Stimulated activated CD8-positive, alpha-beta memory T cell treated with anti-CD3 and anti-CD28 coated beads, Interleukin-7, amount 100 ng/mL, for 1 hour (primary cell): ENCODE measurements around the gene TIAM2.
"Not testable (repeated sequence)": the region's sequence is repeated elsewhere in the genome, so short reads cannot be mapped to it uniquely, and the experiment has no call there.

Experiments
- DNase-seq, 2 donors: peaks; one replicate each; pipeline ENCODE4 v3.0.0-alpha.2; 2020; ENCODE audit warnings: low read depth in 2 of 2

TIAM2 gene

DNA sequence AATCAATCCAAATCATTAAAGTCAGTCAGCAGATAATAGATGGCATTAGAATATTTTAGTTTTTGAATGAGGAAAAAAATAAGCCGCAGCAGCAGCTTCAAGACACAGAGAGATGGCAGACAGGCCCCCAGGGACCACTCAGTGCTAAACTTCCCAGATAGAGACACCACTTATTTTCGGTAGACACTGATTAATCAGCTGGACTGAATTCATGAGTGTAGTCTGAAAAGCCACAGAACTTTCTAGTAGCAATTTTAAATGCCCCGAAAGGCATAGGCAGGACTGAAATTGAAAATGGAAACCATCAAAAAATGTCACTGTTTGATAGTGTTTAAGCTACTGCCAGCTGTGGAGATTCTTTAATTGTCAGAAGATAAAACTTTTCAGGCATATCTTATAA, 265.6 kb downstream of the TIAM2 start:
- no peak for DNase-seq

DNA sequence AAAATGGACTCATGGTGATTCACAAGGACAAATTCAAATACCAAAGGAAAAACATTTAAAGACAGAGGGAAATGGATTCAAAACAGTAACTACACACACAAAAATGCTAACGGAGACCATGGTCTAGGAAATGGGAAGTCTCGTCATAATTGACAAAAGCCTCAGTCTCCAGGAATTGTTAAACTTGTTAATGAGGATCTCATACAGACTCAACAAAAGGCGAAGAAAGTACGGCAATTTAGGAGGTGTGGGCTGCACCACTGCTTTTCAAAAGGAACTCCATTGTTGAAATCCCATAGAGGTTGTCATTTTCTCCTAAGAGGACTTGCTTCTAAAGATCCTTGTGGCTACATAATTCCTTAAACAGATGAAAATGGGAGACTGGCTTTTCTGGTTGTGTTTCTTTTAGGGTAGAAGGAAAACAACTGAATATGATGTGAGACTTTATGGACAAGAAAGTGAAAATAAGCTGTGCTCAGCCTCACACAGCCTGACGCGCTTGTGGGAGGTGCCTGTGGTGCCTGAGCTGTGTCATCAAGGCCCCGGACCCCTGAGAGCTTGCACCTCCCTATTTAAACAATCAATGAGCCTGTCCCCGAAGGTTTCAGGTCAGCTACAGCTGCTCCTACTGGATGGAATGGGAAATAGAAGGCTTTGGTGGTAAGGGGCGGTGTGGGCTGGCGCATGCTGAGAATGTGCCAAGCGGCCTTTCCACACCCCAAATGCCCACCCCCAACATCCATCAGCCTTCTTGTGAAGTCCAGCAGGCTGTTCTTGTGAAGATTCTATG, 266.2 kb downstream of the TIAM2 start:
- DNase-seq = no peak

DNA sequence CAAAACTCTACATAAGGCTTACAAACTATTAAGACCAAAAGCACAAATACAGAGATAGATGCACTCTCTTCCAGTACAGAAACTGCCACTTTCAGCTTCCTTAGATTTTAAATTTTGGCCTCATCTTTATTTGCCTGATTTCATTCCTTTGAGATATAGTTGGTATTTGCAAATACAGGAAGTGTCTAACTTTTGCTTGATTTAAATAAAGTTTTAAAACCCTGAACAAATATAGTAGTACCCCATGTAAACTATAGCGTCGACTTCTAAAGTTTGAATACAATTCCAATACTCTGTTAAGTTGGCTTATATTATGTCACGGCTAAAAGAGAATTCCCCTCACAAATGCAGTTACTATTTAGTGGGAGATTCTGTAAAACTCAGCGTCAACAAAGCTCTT, 267.5 kb downstream of the TIAM2 start:
- DNase-seq = no peak

DNA sequence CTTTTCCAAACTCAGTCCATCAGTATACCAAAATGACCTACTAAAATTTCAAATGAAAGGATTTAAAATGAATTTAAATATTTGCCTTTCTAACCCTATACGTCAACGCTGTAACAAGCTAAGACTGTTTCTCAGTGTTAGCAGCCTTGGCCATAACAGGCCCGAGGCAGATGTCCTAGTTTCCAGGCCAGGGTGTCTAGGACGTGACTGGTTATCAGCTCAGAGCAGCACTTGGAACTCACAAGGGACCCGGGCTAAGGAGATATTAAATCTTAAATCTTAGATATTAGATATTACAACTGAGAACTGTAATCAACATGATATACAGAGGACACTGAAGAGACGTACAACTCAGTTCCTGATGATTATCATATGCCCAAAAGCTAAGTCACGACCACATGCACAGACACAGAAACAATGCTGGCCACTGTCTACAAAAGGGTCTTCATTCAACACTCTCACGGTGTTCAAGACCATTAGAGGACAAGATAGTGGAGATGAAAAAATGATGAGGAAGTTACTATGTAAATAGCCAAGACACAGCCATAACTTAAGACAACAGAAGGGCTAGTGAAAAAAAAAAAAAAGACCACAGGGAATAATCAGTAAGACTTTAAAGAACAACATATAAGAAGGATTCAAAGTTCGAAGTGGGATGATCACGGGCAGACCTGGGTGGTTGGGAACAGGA, 268.4 kb downstream of the TIAM2 start, which contains the start of gene CLDN20:
CLDN20 (plus strand) TSS at position 641 of the 691 bp plus-strand sequence. CDS start 11,707 bp downstream, outside the sequence.
- no peak for DNase-seq

DNA sequence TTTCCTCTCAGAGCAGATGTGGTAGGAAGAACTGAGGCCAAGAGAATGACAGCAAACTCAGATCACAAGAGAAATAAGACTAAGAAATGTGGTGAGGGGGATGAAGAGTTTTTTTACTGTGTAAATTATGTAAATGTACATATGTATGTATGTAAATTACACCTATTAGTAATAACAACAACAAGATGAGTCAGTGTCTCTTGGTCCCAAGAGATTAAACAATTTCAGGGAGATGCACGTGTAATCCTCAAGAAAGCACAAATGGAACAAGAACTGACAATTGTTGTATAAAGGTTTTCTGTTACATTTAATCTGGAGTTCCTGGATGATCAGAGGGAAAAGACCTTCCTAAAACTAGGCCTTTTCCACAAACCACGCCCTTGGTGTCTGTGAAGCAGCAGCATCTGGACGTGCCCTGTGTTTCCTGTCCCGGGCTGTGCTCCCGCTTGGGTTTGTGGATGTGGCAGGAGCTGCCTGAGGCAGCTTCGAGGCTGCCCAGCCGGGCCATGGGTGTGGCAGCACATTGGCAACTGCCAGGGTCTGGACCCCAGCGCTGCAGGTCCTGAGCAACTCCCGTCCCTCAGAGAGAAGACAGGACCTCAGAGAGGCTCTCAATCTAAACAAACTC, 269.7 kb downstream of the TIAM2 start:
- DNase-seq = no peak

DNA sequence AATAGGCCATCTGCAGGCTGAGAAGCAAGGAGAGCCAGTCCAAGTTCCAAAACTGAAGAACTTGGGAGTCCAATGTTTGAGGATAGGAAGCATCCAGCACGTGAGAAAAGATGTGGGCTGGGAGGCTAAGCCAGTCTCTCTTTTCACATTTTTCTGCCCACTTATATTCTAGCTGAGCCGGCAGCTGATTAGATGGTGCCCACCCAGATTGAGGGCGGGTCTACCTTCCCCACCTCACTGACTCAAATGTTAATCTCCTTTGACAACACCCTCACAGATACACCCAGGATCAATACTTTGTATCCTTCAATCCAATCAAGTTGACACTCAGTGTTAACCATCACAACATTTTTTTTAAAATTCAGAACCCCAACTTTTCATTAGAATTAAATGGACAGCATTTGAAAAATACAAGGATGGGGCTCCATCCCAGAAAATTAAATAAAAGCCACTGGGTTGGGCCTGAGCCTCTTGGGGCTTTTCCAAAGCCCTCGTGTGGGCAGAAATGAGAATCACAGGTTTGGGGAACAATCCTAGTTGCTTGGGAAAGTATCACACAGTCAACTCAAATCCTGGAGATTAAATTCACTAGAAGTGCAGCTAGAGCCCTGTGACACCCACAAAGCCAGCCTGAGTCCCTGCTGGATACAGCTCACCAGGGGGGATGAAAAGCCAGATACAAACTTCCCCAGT, 270.9 kb downstream of the TIAM2 start:
- DNase-seq = no peak

DNA sequence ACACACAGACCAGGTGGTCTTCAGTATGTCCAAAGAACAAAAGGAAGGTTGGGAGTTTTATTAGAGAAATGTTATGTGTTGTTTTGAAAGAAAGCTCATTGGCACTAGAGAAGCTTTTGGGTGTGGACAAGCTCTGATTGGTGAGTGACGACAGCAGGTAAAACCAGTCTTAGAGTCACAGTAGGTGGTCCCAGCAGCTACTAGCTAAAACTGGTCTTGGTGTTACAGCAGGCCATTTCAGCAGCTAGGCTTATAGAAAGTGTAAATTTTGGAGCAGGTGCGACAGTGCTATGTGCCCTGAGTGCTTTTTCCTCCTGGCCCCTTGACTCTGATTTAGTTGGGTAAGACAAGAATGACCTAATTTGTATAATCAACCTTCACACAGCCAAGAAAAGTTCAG, 272.3 kb downstream of the TIAM2 start:
- no peak for DNase-seq

DNA sequence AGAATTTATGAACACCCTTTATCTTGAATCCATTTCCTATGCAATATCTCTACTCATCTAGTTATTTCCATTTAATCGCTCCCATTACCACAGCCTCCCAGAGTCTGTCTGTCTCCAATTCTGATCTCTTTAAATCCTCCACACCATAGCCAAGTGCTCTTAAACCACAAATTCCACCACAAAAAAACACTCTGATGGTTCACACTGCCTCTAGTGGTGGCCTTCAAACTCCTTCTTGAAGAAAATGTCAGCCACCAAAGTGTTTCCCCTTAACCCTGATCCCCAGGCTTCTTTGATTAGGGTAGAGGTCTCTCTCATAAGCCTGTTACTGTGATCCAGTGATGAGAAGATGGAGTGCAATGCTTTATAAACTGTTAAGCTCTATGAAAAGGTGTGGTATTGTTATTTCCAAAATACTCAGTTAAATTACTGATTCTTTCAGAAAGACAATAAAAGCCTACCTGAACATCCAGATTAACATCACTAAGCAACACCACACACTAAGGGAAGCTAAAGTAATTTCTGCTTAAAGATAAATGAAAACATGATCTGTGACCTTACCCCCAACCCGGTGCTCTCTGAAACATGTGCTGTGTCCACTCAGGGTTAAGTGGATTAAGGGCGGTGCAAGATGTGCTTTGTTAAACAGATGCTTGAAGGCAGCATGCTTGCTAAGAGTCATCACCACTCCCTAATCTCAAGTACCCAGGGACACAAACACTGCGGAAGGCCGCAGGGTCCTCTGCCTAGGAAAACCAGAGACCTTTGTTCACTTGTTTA, 273.2 kb downstream of the TIAM2 start:
- DNase-seq = not testable (repeated sequence)

DNA sequence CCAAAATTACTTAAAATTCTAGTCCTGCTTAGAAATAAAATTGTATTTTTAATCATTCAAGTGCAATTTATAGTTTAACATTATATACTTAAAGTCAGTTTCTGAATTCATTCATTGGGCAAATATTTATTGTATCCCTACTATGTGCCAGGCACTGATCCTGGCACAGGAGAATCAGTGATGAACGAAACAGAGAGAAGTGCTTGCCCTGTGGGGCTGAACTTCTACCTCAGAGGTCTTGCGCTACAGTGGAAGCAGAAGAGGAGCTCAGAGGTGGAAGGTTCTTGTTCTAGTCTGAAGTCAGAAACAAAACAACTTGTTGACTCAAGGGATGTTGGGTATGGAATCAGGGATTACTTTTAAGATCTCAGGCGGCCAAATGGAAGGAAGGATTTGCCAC, 274.6 kb downstream of the TIAM2 start:
- DNase-seq = no peak

DNA sequence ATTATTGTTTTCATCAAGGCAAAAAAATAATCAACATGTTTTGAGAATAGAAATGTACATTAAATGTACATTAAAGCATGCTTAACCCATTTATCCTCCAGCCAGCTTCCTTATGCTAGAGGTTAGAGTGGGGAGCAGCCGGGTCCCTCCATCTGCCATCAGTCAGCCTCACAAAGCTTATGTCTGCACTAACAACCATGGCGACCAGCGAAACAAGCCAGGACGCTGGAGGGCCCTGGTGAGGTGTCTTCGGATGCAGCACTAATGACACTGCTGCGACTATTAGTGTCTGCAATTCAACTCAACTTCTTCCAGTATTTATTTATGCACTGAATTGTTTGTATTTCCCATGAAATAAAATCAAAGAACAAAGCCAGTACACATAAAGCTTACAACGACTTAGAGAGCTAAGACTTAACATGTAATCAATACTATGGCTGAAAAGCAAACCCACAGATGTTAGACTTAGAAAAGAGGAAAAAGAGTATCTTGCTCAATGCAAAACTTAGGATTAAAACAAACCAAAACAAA, 275.5 kb downstream of the TIAM2 start:
- no peak for DNase-seq

DNA sequence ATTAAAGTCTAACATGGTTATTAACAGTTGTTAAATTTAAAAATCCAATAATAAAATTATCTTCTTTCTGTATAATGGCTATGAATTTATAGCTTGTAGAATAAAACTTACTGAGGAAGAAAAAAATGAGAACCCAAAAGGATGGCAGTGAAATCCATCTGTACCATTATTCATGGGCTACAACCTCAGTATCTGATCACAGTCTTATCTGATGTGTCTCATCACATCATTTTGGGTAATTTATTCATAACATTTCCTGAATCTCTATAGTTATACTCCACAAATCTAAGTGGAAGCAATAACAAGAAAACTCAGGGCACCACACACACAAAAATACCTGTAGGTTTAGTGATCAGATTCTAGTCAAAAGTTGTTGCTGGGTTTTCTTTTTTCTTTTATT, 276.0 kb downstream of the TIAM2 start:
- DNase-seq = no peak

DNA sequence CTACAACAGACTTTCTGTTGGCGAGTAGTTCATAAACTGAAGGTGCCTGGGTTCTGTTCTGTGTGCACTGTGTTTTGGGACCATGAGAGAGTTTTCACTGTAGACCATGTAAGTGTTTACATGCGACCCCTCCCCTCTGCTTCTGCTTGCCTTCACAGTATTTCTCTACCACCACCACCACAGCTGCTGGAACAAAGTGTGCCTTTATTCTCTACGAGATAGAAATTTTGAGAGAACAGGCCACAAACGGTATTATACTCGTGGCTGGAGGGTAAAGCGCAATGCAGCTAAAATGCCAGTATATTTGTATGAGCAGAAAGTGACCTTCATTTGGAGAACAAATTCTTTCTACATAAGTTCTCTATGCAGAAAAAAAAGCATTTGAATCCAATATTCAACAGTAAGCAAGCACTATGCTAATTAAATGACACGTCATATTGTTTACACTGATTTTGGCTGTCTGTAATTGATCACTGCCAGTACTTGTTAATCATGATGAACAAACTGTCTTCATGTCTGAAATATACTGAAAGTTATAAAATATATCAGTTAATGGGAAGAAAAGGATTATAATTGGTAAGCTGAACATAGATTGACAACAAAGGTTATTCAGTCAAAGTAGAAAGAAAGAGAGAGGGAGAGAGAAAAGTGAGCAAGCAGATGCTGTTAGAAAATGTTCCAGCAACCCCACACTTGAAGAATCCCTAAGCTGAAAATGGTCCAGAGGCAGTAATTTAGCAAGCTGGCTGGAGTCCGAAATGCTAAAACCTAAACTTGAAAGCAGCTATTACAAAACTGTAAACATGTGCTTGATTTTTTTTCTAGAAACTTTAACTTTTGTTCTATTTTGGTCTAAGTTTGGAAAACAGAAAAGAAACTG, 277.5 kb downstream of the TIAM2 start:
- no peak for DNase-seq

DNA sequence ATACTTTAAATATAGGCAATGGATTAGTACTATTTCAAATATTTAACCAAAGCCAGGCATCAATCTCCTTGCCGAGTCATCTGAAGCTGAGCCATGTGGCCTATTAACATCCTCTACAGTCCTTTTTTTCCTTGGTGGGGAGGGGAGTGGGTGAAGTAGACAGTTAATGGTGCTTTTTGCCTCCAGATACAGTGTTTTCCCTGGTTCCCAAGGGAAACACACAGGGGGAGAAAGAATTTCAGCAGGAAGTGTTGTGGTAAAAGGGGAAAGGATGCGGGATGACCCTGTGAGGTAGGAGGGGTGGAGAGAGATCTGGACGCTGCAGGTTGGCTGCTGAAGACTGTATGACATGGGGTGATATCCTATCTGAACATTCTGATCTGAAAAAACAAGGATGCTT, 278.3 kb downstream of the TIAM2 start:
- no peak for DNase-seq

DNA sequence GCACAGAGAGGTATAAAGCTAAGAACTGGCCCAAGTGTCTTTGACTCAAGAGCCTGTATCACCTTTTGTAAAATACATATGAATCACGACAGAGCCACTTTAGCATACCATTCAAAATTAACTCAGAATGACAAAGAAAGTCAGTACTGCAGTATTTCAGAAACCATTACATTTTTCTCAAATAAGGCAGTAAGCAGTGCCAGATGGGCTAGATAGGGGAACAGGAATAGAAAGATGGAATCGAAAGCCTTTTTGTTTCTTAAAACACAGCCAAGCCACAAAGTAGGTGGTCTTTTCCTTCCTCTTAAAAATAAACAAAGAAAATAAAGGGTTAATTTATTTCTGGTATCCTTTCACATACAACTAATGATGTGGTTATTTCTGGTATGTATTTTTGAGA, 279.0 kb downstream of the TIAM2 start:
- no peak for DNase-seq

DNA sequence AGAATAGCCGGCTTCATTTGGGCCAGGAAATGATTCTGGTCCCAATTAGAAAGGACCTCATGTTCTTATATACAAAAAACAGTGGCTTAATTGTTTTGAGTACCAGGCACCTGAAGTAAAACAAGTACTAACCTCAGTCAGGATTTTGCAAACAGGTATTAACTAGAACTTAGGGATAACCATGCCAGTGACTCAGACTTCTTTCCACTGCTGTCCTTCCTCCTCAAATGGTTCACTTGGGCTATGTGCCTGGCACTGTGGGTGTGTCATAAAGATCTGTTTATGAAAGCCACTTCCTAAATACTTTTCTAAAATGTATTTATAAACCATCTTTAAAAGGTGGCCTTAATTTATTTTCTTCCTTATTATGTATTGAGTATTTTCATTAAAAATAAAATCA, 279.4 kb downstream of the TIAM2 start:
- no peak for DNase-seq

DNA sequence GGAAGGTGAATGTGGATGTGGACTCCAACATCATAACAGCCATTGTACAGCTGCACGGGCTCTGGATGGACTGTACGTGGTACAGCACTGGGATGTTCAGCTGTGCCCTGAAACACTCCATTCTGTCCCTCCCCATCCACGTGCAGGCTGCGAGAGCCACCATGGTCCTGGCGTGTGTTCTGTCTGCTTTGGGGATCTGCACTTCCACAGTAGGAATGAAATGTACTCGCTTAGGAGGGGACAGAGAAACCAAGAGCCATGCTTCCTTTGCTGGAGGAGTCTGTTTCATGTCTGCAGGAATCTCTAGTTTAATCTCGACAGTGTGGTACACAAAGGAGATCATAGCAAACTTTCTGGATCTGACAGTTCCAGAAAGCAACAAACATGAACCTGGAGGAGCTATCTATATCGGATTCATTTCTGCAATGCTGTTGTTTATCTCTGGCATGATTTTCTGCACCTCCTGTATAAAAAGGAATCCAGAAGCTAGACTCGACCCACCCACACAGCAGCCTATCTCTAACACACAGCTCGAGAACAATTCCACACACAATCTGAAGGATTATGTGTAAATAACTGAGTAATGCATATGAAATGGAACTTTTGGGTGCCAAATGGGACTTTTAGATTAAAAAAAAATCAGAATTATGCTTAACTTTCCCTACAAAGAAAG, 280.8 kb downstream of the TIAM2 start:
- DNase-seq = no peak

DNA sequence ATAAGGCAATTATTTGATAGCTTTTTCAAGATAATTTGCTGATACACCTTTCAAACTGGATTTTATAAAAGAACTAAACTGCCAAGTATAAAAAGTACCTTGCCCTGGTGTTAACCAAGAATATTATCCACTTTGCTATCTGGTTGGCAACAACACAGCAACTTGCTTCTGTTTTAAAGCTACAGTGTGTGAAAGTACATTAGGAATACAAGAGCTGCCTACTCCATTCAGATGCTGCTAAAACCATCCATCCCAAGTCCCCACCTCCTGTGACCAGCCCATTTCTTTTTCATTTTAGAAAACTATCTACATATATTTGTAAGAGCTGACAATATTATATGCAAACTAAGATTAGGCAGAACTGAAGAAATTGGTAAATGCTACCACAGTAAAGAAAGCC, 281.5 kb downstream of the TIAM2 start:
- DNase-seq = no peak

DNA sequence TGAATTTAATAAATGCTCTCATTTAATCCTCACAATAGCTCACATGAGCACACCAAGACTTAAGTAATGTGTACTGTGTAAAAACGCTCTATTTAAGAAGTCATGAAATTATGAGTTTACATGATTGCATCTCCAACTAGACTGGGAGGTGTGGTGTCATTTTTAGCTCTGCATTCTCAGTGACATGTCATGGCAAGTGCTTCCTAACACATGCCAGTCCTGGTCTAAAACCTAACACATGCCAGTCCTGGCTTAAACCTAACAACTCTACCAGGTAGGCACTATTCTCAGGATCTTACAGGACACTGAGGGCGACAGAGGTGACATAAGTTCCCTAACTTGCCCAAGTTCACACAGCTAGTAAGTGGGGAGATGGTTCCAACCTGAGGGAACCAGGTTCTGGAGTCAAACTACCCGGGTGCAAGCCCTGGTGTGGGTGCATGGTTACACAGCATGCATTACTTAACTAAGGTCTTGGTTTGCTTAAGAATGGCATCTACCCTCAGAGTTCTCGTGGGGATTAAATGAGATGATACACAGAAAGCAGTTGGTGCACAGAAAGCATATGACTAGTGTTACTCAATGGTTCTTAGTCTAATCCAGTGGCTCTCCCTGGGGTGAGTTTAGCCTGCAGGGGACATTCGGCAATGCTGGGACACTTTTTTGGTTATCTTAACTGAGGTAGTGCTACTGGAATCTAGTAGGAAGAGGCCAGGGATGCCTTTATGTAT, 283.4 kb downstream of the TIAM2 start:
- DNase-seq = no peak

DNA sequence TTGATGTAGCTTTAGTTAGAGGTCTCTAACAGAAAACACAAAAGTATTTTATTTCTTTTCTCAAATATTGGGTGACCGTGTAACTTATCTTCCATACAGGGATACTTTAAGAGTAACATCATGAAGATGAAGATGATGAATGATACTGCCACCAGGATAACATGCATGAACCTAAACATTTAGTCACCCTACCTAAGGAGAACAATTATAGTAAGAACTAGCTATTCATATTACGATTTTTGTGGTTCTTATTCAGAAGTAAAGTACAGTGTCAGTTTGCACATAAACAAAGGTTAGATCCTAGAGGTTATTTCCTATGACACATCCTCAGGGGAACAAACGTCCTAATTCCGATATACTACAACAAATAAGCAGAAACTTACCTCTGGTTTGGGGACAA, 289.7 kb downstream of the TIAM2 start:
- no peak for DNase-seq
